Anterior cingulate cortex (tissue), 58 donors: Measurements from ENCODE around the gene MLLT3.
A peak's percentile ranks its signal among the peaks of the same experiment; 100 is the strongest.

Experiments used
- DNase-seq, 58 donors: peaks; one replicate each; lab custom pipeline; 2025; lab: John Stamatoyannopoulos, UW

The MLLT3 gene

GRCh38 chr9:20562051-20562450 lies 60.2 kb downstream of the MLLT3 start:
- no peak for DNase-seq

DNA sequence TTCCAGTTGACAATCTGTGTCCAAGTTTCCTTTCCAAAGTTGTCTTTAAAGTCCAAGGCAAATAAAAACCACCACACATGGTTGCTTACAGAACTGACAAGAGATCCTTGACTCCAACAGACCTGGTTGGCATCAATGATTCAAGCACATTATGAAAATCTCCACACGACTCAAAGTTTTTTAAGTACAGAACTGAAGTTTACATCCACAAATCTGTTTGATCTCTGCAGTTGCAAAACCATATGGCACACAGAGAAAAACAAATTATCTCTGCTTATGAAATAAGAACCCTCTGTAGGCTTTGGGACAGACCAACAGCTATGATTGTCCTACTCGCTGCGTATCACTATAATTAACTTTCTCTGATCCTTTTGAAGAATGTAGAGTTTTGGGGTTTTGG lies 60.8 kb downstream of the MLLT3 start:
- no peak for DNase-seq

- no peak for DNase-seq
Measured at GRCh38 chr9:20559231-20559890, 62.9 kb downstream of the MLLT3 start.

- peak in 4 of 58 donors; percentile 2 to 9 (median 5) for DNase-seq
Measured at GRCh38 chr9:20558566-20559016, 63.7 kb downstream of the MLLT3 start.

GRCh38 chr9:20557890-20558565 lies 64.3 kb downstream of the MLLT3 start:
- no peak for DNase-seq

- no peak for DNase-seq
Measured at GRCh38 chr9:20557285-20557684, 65.0 kb downstream of the MLLT3 start.

DNA sequence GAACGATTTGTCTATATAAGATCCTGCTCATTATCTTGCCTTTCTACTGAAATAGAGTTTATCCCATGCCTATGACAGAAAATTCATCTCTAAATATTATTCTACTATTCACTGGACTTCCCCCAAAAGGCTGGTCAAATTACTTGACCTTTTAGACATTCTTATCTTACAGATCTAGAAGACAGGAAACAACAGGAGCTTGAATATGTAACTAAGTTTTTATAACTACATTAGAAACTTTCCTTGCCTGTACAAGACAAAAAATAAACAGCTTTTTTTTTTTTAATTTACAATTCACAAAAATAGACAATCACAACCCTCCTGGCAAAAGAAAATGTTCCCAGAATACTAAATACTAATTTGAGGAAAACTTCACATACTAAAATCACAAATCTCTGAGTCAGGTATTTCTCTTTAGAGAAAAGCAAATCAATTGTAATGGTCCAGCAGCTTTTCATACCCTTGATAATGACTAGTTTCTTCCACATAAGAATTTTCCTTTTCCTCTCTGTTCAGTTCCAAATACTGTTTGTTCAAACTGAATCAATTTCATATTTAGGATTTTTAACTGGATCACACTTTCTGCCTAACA lies 68.6 kb downstream of the MLLT3 start:
- DNase-seq = no peak

DNA sequence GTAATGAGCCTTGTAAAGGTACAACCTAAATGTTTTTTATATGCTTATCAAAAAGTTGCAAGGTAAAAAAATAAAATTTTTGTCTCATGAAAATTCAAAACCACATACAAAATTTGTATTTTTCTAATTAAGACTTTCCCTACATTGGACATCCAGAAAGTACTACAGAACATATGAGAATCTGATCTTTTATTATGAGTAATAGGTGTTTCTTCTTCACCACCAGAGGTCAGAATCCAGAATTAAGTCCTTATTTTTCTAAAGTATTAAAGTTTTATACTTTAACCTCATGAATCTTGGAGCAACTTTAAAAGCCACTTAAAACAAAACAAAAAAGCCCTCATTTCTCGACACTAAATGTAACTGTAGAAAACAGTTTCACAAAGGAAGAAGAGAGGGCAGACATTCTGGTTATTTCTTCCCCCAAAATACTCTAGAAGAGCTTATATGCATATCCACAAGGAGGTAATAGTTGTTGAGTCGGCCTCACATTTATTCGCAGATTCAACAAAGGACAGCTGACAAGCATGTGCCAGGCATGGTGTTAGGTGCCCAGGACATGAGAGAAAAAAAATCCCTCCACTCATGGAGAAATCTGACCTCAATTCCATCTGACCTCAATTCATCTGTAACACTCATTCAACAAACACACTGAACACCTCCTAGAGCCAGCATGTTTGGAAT lies 69.3 kb downstream of the MLLT3 start:
- no peak for DNase-seq

- no peak for DNase-seq
Measured at GRCh38 chr9:20551835-20552234, 70.5 kb downstream of the MLLT3 start.

DNA sequence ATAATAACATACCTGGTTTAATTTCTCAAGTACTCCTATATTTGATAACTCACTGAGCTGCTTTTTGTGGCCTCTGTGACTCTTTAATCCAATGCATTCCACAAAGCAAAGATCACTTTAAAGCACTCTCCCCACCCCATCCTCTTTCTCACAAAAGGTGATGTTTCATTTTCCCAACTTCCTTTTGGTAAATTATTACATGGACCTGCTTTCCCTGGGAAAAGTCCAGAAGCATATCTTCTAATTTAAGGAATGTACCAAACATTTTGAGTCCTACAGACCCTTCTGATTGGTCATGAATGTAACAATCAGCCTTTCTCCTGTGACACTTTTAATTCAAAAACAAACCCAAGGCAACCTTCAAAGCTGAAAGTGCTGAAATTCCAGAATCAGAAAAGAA lies 71.1 kb downstream of the MLLT3 start:
- no peak for DNase-seq

- no peak for DNase-seq
Measured at GRCh38 chr9:20550326-20550725, 72.0 kb downstream of the MLLT3 start.

- DNase-seq = no peak
Measured at GRCh38 chr9:20549053-20549452, 73.2 kb downstream of the MLLT3 start.

DNA sequence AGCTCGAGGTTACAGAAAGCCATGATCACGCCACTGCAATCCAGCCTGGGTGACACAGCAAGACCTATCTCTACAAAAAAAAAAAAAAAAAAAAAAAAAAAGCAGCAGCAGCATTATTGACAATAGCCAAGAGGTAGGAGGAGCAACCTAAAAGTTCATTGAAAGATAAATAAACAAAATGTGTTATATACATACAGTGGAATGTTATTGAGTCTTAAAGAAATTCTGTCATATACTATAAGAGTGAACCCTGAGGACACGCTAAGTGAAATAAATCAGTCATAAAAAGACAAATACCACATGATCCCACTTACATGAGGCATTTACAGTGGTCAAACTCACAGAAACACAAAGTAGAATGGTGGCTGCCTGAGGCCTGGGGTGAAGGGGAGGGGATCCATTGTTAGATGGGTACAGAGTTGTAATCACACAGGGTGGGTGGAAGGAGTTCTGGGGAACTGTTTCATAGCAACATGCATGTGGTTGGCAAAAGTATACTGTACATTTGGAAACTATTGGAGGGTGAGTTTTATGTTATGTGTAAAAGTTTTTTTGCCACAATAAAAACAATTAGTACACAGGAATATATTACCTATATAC lies 77.2 kb downstream of the MLLT3 start:
- DNase-seq = no peak

GRCh38 chr9:20540169-20540863 lies 82.0 kb downstream of the MLLT3 start:
- DNase-seq = no peak

DNA sequence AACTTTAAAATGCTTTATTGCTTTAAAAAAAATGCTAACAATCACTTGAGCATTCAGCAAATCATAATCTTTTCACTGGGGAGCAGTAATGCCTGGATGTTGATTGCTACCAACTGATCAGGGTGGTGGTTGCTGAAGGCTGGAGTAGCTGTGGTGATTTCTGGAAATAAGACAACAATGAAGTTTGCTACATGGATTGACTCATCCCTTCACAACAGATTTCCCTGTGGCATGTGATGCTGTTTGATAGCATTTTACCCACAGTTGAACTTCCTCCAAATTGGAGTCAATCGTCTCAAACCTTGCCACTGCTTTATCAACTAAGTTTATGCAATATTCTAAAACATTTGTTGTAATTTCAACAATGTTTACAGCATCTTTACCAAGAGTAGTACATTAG lies 83.3 kb downstream of the MLLT3 start:
- no peak for DNase-seq

DNA sequence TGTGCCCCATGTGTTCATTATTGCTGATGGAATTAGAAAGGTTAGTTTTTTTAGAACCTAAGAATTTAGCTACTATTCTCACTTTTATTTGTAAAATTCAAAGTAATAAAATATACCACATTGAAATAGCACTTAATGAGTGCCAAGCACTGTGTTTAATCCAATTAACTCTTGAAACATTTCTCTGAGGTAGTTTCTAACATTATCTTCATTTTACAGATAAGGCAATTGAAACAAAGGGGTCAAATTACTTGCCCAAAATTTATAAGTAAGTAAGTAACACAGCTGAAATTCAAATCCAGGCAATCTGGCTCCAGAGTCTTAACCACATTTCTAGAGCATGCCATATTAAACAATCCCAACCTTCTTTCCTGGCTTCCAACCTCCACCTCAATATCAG lies 84.2 kb downstream of the MLLT3 start:
- DNase-seq = no peak

- DNase-seq = no peak
Measured at GRCh38 chr9:20537294-20537693, 85.0 kb downstream of the MLLT3 start.

GRCh38 chr9:20532584-20532983 lies 89.7 kb downstream of the MLLT3 start:
- no peak for DNase-seq

DNA sequence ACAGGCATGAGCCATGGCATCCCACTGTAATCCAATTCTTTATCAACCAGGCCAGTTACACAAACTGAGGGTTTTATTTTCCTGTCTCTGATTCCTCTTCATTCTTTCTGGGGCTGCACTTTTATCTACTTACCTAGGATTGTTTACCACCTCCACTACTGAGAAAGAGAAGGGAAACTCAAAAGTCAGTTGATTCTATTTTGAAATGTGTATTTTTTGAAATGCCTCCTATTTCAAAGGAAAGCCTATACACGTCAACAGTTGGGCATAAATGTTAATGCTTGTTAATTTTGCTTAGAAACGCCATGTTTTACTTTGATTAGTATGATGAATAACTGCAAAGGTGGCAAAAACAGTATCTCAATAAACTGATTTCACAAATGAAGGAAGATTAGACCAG lies 92.5 kb downstream of the MLLT3 start:
- no peak for DNase-seq

GRCh38 chr9:20528253-20528652 lies 94.0 kb downstream of the MLLT3 start:
- no peak for DNase-seq
